ENCODE measurements around the gene ETV1. TPM values are rescaled to one million over a fixed set of nuclear protein-coding genes. Genes with fewer than 3 reads are reported as not detected.

ETV1 gene
- polyA plus RNA-seq (2013, experiment 1 of 2): 42.4 TPM
- 38.9 TPM for polyA plus RNA-seq (2013, experiment 2 of 2)

GRCh38 chr7:13989126-13989948 lies at the start of gene ETV1:
ETV1 (minus strand) TSS chr7:13989666; CDS start chr7:13989052, 614 bp downstream.
- H3K27ac ChIP-seq (ENCODE audit: low read depth, low read length, severe bottlenecking): peak within 1 kb of the TSS; percentile 96

GRCh38 chr7:14024406-14024805 lies 34.9 kb upstream of the ETV1 start:
- 49 to 73% methylated on average over 2 of the region's 2 CpGs for WGBS, 2 experiments (ENCODE audit: insufficient coverage in 2 of 2)
- Histone ChIP-seq H3K4me1 (ENCODE audit: control insufficient read depth, insufficient read depth, low read length, poor library complexity, severe bottlenecking) (no peaks in the 10 kb centered on the region), H3K4me3 (ENCODE audit: extremely low read depth, insufficient read depth, low read length, poor library complexity, severe bottlenecking) (no peak overlapping the region), H3K27ac (ENCODE audit: low read depth, low read length, severe bottlenecking) (no peak overlapping the region), H3K9me3 (ENCODE audit: control insufficient read depth, low read length) (no peaks in the 10 kb centered on the region), H3K36me3 (ENCODE audit: control insufficient read depth, insufficient read depth, low read length) (no peaks in the 10 kb centered on the region)

More at GRCh38 chr7:13989126-13989948, at the start of gene ETV1:
- no peaks in the 10 kb centered on the region for H3K9me3 ChIP-seq (ENCODE audit: control insufficient read depth, low read length)
- H3K4me1 ChIP-seq (ENCODE audit: control insufficient read depth, insufficient read depth, low read length, poor library complexity, severe bottlenecking): peaks cover 14% of the 10 kb centered on the region
- H3K4me3 ChIP-seq (ENCODE audit: extremely low read depth, insufficient read depth, low read length, poor library complexity, severe bottlenecking): peak within 1 kb of the TSS; percentile 56
- 0 to 1% methylated on average over 25 to 33 of the region's 38 CpGs for WGBS, 2 experiments (ENCODE audit: insufficient coverage in 2 of 2)
- no peaks in the 10 kb centered on the region for H3K36me3 ChIP-seq (ENCODE audit: control insufficient read depth, insufficient read depth, low read length)

- H3K4me3 ChIP-seq (ENCODE audit: extremely low read depth, insufficient read depth, low read length, poor library complexity, severe bottlenecking): no peak overlapping the region
- 88 to 100% methylated on average over 1 of the region's 2 CpGs for WGBS, 2 experiments (ENCODE audit: insufficient coverage in 2 of 2)
Observed at GRCh38 chr7:14023838-14024237, 34.4 kb upstream of the ETV1 start.

GRCh38 chr7:14023342-14023741 lies 33.9 kb upstream of the ETV1 start:
- Histone ChIP-seq H3K4me3 (ENCODE audit: extremely low read depth, insufficient read depth, low read length, poor library complexity, severe bottlenecking) (no peak overlapping the region), H3K36me3 (ENCODE audit: control insufficient read depth, insufficient read depth, low read length) (no peaks in the 10 kb centered on the region), H3K9me3 (ENCODE audit: control insufficient read depth, low read length) (no peaks in the 10 kb centered on the region), H3K27ac (ENCODE audit: low read depth, low read length, severe bottlenecking) (no peak overlapping the region), H3K4me1 (ENCODE audit: control insufficient read depth, insufficient read depth, low read length, poor library complexity, severe bottlenecking) (no peaks in the 10 kb centered on the region)
- 100% methylated on average over 1 to 3 of the region's 4 CpGs for WGBS, 2 experiments (ENCODE audit: insufficient coverage in 2 of 2)

More at GRCh38 chr7:14023838-14024237, 34.4 kb upstream of the ETV1 start:
- Histone ChIP-seq H3K36me3 (ENCODE audit: control insufficient read depth, insufficient read depth, low read length) (no peaks in the 10 kb centered on the region), H3K4me1 (ENCODE audit: control insufficient read depth, insufficient read depth, low read length, poor library complexity, severe bottlenecking) (no peaks in the 10 kb centered on the region), H3K27ac (ENCODE audit: low read depth, low read length, severe bottlenecking) (no peak overlapping the region), H3K9me3 (ENCODE audit: control insufficient read depth, low read length) (no peaks in the 10 kb centered on the region)

GRCh38 chr7:14021069-14021468 lies 31.6 kb upstream of the ETV1 start:
- no peaks in the 10 kb centered on the region for H3K9me3 ChIP-seq (ENCODE audit: control insufficient read depth, low read length)
- H3K36me3 ChIP-seq (ENCODE audit: control insufficient read depth, insufficient read depth, low read length): no peaks in the 10 kb centered on the region
- WGBS, 2 experiments (ENCODE audit: insufficient coverage in 2 of 2): 77 to 83% methylated on average over 1 to 2 of the region's 3 CpGs
- H3K4me3 ChIP-seq (ENCODE audit: extremely low read depth, insufficient read depth, low read length, poor library complexity, severe bottlenecking): no peak overlapping the region
- peaks cover 6% of the 10 kb centered on the region for H3K4me1 ChIP-seq (ENCODE audit: control insufficient read depth, insufficient read depth, low read length, poor library complexity, severe bottlenecking)
- H3K27ac ChIP-seq (ENCODE audit: low read depth, low read length, severe bottlenecking): peak overlapping the region; percentile 61

GRCh38 chr7:14020339-14020900 lies 31.0 kb upstream of the ETV1 start:
- H3K4me3 ChIP-seq (ENCODE audit: extremely low read depth, insufficient read depth, low read length, poor library complexity, severe bottlenecking): no peak overlapping the region
- 86 to 90% methylated on average over 2 of the region's 2 CpGs for WGBS, 2 experiments (ENCODE audit: insufficient coverage in 2 of 2)
- H3K27ac ChIP-seq (ENCODE audit: low read depth, low read length, severe bottlenecking): peak overlapping the region; percentile 61
- peaks cover 6% of the 10 kb centered on the region for H3K4me1 ChIP-seq (ENCODE audit: control insufficient read depth, insufficient read depth, low read length, poor library complexity, severe bottlenecking)
- no peaks in the 10 kb centered on the region for H3K9me3 ChIP-seq (ENCODE audit: control insufficient read depth, low read length)
- no peaks in the 10 kb centered on the region for H3K36me3 ChIP-seq (ENCODE audit: control insufficient read depth, insufficient read depth, low read length)

- no peaks in the 10 kb centered on the region for H3K36me3 ChIP-seq (ENCODE audit: control insufficient read depth, insufficient read depth, low read length)
- H3K27ac ChIP-seq (ENCODE audit: low read depth, low read length, severe bottlenecking): no peak overlapping the region
- H3K4me1 ChIP-seq (ENCODE audit: control insufficient read depth, insufficient read depth, low read length, poor library complexity, severe bottlenecking): peaks cover 6% of the 10 kb centered on the region
- 80 to 85% methylated on average over 5 of the region's 5 CpGs for WGBS, 2 experiments (ENCODE audit: insufficient coverage in 2 of 2)
- no peaks in the 10 kb centered on the region for H3K9me3 ChIP-seq (ENCODE audit: control insufficient read depth, low read length)
- H3K4me3 ChIP-seq (ENCODE audit: extremely low read depth, insufficient read depth, low read length, poor library complexity, severe bottlenecking): no peak overlapping the region
Observed at GRCh38 chr7:14018751-14019150, 29.3 kb upstream of the ETV1 start.

- Histone ChIP-seq H3K27ac (ENCODE audit: low read depth, low read length, severe bottlenecking) (no peak overlapping the region), H3K9me3 (ENCODE audit: control insufficient read depth, low read length) (no peaks in the 10 kb centered on the region), H3K4me3 (ENCODE audit: extremely low read depth, insufficient read depth, low read length, poor library complexity, severe bottlenecking) (no peak overlapping the region), H3K4me1 (ENCODE audit: control insufficient read depth, insufficient read depth, low read length, poor library complexity, severe bottlenecking) (peaks cover 6% of the 10 kb centered on the region), H3K36me3 (ENCODE audit: control insufficient read depth, insufficient read depth, low read length) (no peaks in the 10 kb centered on the region)
- 71 to 83% methylated on average over 1 of the region's 2 CpGs for WGBS, 2 experiments (ENCODE audit: insufficient coverage in 2 of 2)
Observed at GRCh38 chr7:14016950-14017349, 27.5 kb upstream of the ETV1 start.

GRCh38 chr7:14013898-14014297 lies 24.4 kb upstream of the ETV1 start:
- Histone ChIP-seq H3K36me3 (ENCODE audit: control insufficient read depth, insufficient read depth, low read length) (no peaks in the 10 kb centered on the region), H3K4me3 (ENCODE audit: extremely low read depth, insufficient read depth, low read length, poor library complexity, severe bottlenecking) (no peak overlapping the region), H3K9me3 (ENCODE audit: control insufficient read depth, low read length) (no peaks in the 10 kb centered on the region), H3K4me1 (ENCODE audit: control insufficient read depth, insufficient read depth, low read length, poor library complexity, severe bottlenecking) (peaks cover 6% of the 10 kb centered on the region), H3K27ac (ENCODE audit: low read depth, low read length, severe bottlenecking) (no peak overlapping the region)
- no CpG with 5 or more reads among the region's 1 CpG for WGBS, 2 experiments (ENCODE audit: insufficient coverage in 2 of 2)

- Histone ChIP-seq H3K36me3 (ENCODE audit: control insufficient read depth, insufficient read depth, low read length) (no peaks in the 10 kb centered on the region), H3K9me3 (ENCODE audit: control insufficient read depth, low read length) (no peaks in the 10 kb centered on the region), H3K4me1 (ENCODE audit: control insufficient read depth, insufficient read depth, low read length, poor library complexity, severe bottlenecking) (no peaks in the 10 kb centered on the region), H3K27ac (ENCODE audit: low read depth, low read length, severe bottlenecking) (no peak overlapping the region), H3K4me3 (ENCODE audit: extremely low read depth, insufficient read depth, low read length, poor library complexity, severe bottlenecking) (no peak overlapping the region)
- 93 to 96% methylated on average over 5 of the region's 10 CpGs for WGBS, 2 experiments (ENCODE audit: insufficient coverage in 2 of 2)
Observed at GRCh38 chr7:14009453-14010418, 20.3 kb upstream of the ETV1 start.
